Vagina (tissue), 2 donors: ENCODE measurements around the gene PPP1CC.

Source experiments
- POLR2AphosphoS5 ChIP-seq, 2 donors: sonication (generic); formaldehyde crosslinking; IDR thresholded peaks; one replicate each; pipeline ENCODE4 v1.9.0; 2017; ENCODE audit warnings: antibody characterized with exemption in 2 of 2, mild to moderate bottlenecking in 2 of 2, low read depth in 1 of 2; ENCODE audit not compliant: insufficient read depth in 1 of 2
- TF ChIP-seq, protein P1 (sequence below), 3 experiments: fragments of 450-650 bp in 2 of 3; fragments of 200-600 bp in 1 of 3; sonication (generic) in 1 of 3; IDR thresholded peaks; one replicate each; pipeline ENCODE4 v1.5.1; 2017 to 2019; ENCODE audit warnings: antibody characterized with exemption in 3 of 3, mild to moderate bottlenecking in 2 of 3, moderate library complexity in 2 of 3

GRCh38 chr12:110745542-110746284 lies 3.0 kb upstream of the PPP1CC start:
- TF ChIP-seq, protein P1, sequence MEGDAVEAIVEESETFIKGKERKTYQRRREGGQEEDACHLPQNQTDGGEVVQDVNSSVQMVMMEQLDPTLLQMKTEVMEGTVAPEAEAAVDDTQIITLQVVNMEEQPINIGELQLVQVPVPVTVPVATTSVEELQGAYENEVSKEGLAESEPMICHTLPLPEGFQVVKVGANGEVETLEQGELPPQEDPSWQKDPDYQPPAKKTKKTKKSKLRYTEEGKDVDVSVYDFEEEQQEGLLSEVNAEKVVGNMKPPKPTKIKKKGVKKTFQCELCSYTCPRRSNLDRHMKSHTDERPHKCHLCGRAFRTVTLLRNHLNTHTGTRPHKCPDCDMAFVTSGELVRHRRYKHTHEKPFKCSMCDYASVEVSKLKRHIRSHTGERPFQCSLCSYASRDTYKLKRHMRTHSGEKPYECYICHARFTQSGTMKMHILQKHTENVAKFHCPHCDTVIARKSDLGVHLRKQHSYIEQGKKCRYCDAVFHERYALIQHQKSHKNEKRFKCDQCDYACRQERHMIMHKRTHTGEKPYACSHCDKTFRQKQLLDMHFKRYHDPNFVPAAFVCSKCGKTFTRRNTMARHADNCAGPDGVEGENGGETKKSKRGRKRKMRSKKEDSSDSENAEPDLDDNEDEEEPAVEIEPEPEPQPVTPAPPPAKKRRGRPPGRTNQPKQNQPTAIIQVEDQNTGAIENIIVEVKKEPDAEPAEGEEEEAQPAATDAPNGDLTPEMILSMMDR (IDR thresholded peaks at IDR 0.05) = no peak
- no peak for TF ChIP-seq POLR2AphosphoS5 (IDR thresholded peaks at IDR 0.05; ENCODE audit: insufficient read depth in 1 of 2, low read depth in 1 of 2)
